HepG2 (cell line): ENCODE measurements around the gene PRIMA1. TPM values are rescaled to one million over a fixed set of nuclear protein-coding genes. Genes with fewer than 3 reads are reported as not detected.
A peak's percentile ranks its signal among the peaks of the same experiment; 100 is the strongest.

ENCODE experiments used
- ATAC-seq: fragments of 200-7000 bp; cut with Tn5 transposase; 3 replicates; pipeline ENCODE4 v1.9.1; 2020; ENCODE audit warnings: mild to moderate bottlenecking, moderate library complexity
- BruUV-seq: library from RNA; stranded (reverse); fragments of 400-500 nt; replicated peaks from 2 replicates; lab custom pipeline; 2021; lab: Mats Ljungman, UMichigan
- CTCF ChIA-PET: fragments of 300-600 bp; formaldehyde crosslinking; extraction: SDS; loops from one replicate; lab custom pipeline; 2021; ENCODE audit warnings: low total read pairs, inconsistent platforms, low intra/inter-chr PET ratio; lab: Yijun Ruan, JAX
- POLR2A ChIA-PET: fragments of 350-600 bp; sonication (Branson Sonifier 250); formaldehyde crosslinking; loops from one replicate; lab custom pipeline; 2020; ENCODE audit warnings: antibody characterized with exemption, inconsistent platforms; lab: Yijun Ruan, JAX
- DNase-seq: peaks from one replicate; pipeline ENCODE4 v3.0.0-alpha.2; 2015; ENCODE audit warnings: low spot score
- FAIRE-seq: peaks from 3 replicates; lab custom pipeline; 2011; peaks lifted over from hg19 to GRCh38; lab: Jason Lieb, UNC
- H2AFZ ChIP-seq: one replicate; pipeline ENCODE4 v1.6.1; 2011; ENCODE audit warnings: low read length, inconsistent platforms
- H3K27ac ChIP-seq: fragments of 300-600 bp; 3 replicates; pipeline ENCODE4 v1.8.0; 2011; ENCODE audit warnings: mixed run types, mild to moderate bottlenecking, mixed read lengths, low read length, inconsistent platforms; ENCODE audit not compliant: insufficient read depth; ENCODE audit errors: extremely low read length
- H3K27me3 ChIP-seq, 2 experiments: fragments of 200-600 bp in 1 of 2; 2 replicates in 1 of 2; 3 replicates in 1 of 2; pipeline versions ENCODE4 v1.6.0 to v1.8.0; 2011; ENCODE audit warnings: low read length in 2 of 2, mild to moderate bottlenecking in 2 of 2, moderate library complexity in 2 of 2, inconsistent platforms in 1 of 2; ENCODE audit not compliant: insufficient read depth in 2 of 2, control insufficient read depth in 1 of 2
- H3K36me3 ChIP-seq, 2 experiments: fragments of 200-600 bp in 1 of 2; replicated peaks in 1 of 2; 2 replicates in 1 of 2; 3 replicates in 1 of 2; pipeline versions ENCODE4 v1.5.1 to v1.8.0; 2011; ENCODE audit warnings: low read length in 2 of 2, inconsistent platforms in 1 of 2; ENCODE audit not compliant: insufficient read depth in 2 of 2, control insufficient read depth in 1 of 2
- H3K4me1 ChIP-seq: 2 replicates; pipeline ENCODE4 v1.5.1; 2012; ENCODE audit warnings: low read length, inconsistent platforms; ENCODE audit not compliant: insufficient read depth
- H3K4me2 ChIP-seq: 2 replicates; pipeline ENCODE4 v1.6.0; 2011; ENCODE audit warnings: low read depth, low read length, inconsistent platforms
- H3K4me3 ChIP-seq, 3 experiments: fragments of 200-600 bp in 1 of 3; sonication (generic), shearing (Covaris generic) in 1 of 3; replicated peaks in 1 of 3; 2 replicates each; pipeline ENCODE4 v1.5.1; 2011 to 2016; ENCODE audit warnings: low read length in 3 of 3, inconsistent platforms in 2 of 3, low read depth in 2 of 3, mild to moderate bottlenecking in 2 of 3, control low read depth in 1 of 3, mixed read lengths in 1 of 3; ENCODE audit not compliant: insufficient read depth in 1 of 3
- H3K79me2 ChIP-seq: one replicate; pipeline ENCODE4 v1.6.1; 2011; ENCODE audit warnings: low read length, inconsistent platforms; ENCODE audit not compliant: insufficient read depth
- H3K9ac ChIP-seq: 2 replicates; pipeline ENCODE4 v1.6.0; 2011; ENCODE audit warnings: mild to moderate bottlenecking, low read depth, low read length, inconsistent platforms; ENCODE audit not compliant: insufficient read depth
- H3K9me3 ChIP-seq: 2 replicates; pipeline ENCODE4 v1.5.1; 2012; ENCODE audit warnings: mild to moderate bottlenecking, low read length
- H4K20me1 ChIP-seq: 2 replicates; pipeline ENCODE4 v1.6.0; 2011; ENCODE audit warnings: inconsistent platforms, mild to moderate bottlenecking, low read length, moderate library complexity; ENCODE audit not compliant: insufficient read depth
- FOXC1 ChIP-seq: sonication (generic); formaldehyde crosslinking; IDR thresholded peaks from 2 replicates; pipeline ENCODE4 v1.8.0; 2022; ENCODE audit warnings: mild to moderate bottlenecking, missing genetic modification reagents, borderline replicate concordance
- IKZF1 ChIP-seq: fragments of 450-650 bp; IDR thresholded peaks from 2 replicates; pipeline ENCODE4 v1.7.1; 2016
- KAT2B ChIP-seq: fragments of 150-350 bp; IDR thresholded peaks from 2 replicates; pipeline ENCODE4 v1.6.1; 2014; ENCODE audit warnings: low read depth, low read length, borderline replicate concordance
- NCOA2 ChIP-seq: sonication (generic); formaldehyde crosslinking; IDR thresholded peaks from 2 replicates; pipeline ENCODE4 v1.8.0; 2022; ENCODE audit warnings: inconsistent platforms
- NFRKB ChIP-seq: fragments of 450-650 bp; IDR thresholded peaks from 2 replicates; pipeline ENCODE4 v1.6.1; 2017
- RELA ChIP-seq: sonication (generic); formaldehyde crosslinking; IDR thresholded peaks from 2 replicates; pipeline ENCODE4 v1.4.0; 2020; ENCODE audit warnings: missing genetic modification reagents
- SP4 ChIP-seq: sonication (generic); formaldehyde crosslinking; IDR thresholded peaks from 2 replicates; pipeline ENCODE4 v1.8.1; 2023; ENCODE audit warnings: mild to moderate bottlenecking, missing genetic modification reagents
- TEAD3 ChIP-seq: optimal IDR thresholded peaks from 2 replicates; pipeline ENCODE3; 2016; ENCODE audit warnings: borderline replicate concordance
- ZNF136 ChIP-seq: sonication (generic); formaldehyde crosslinking; IDR thresholded peaks from 2 replicates; pipeline ENCODE4 v1.8.1; 2022; ENCODE audit warnings: low read depth, mild to moderate bottlenecking, moderate library complexity, missing genetic modification reagents
- ZNF501 ChIP-seq: sonication (generic); formaldehyde crosslinking; IDR thresholded peaks from 2 replicates; pipeline ENCODE4 v1.5.1; 2020; ENCODE audit warnings: mild to moderate bottlenecking, moderate library complexity, missing genetic modification reagents
- ZNF549 ChIP-seq: sonication (generic); formaldehyde crosslinking; IDR thresholded peaks from 2 replicates; pipeline ENCODE4 v1.5.0; 2020; ENCODE audit warnings: missing genetic modification reagents
- ZNF562 ChIP-seq: sonication (generic); formaldehyde crosslinking; IDR thresholded peaks from 2 replicates; pipeline ENCODE4 v1.8.0; 2022; ENCODE audit warnings: missing genetic modification reagents, borderline replicate concordance
- ZSCAN9 ChIP-seq: IDR thresholded peaks from 2 replicates; pipeline ENCODE4 v1.6.1; 2016; ENCODE audit warnings: borderline replicate concordance
- WGBS: methylation state at CpG from one replicate; pipeline ENCODE4 v1.1.6; 2017; ENCODE audit warnings: low lambda C conversion rate; 5-methylcytosine and 5-hydroxymethylcytosine counted together
- in situ Hi-C: cut with HindIII; loops from 2 replicates; pipeline ENCODE4 v1.10.0; 2017; ENCODE audit warnings: low pct_unique_long_range_greater_than_20kb; ENCODE audit not compliant: extremely low pct_ligation_motif_present
- intact Hi-C: fragments of 100-400 bp; cut with micrococcal nuclease; formaldehyde crosslinking; loops from one replicate; pipeline ENCODE4 v1.10.0; 2022; ENCODE audit not compliant: unreplicated experiment
- polyA plus RNA-seq, 8 experiments: library from polyadenylated mRNA; depleted of rRNA in 3 of 8; stranded (reverse) in 7 of 8; unstranded in 1 of 8; fragments of >200 nt; fragmentation: Illumina TruSeq in 4 of 8; extraction: Trizol in 4 of 8; gene quantifications; 2 replicates each; pipeline versions ENCODE4 v1.2.1 to v1.2.3, GENCODE V29; 2011 to 2016; ENCODE audit warnings: low read depth in 4 of 8, missing spikeins in 1 of 8, mixed read lengths in 1 of 8; ENCODE audit not compliant: insufficient read depth in 1 of 8
- total RNA-seq, 5 experiments: library from RNA; depleted of rRNA; stranded (reverse); fragments of >200 nt; fragmentation: Illumina TruSeq; extraction: Trizol; gene quantifications; 2 replicates each; pipeline ENCODE4 v1.2.3, GENCODE V29; 2016; ENCODE audit warnings: low read depth in 1 of 5
- TF ChIP-seq, protein P1 (sequence below): sonication (generic); formaldehyde crosslinking; conservative IDR thresholded peaks from 2 replicates; pipeline ENCODE4 v1.4.0; 2020; ENCODE audit warnings: missing genetic modification reagents
- TF ChIP-seq, protein P2 (sequence below): fragments of 450-650 bp; IDR thresholded peaks from 2 replicates; pipeline ENCODE4 v1.6.1; 2017
- TF ChIP-seq, protein P3 (sequence below): sonication (generic); formaldehyde crosslinking; IDR thresholded peaks from 2 replicates; pipeline ENCODE4 v1.9.0; 2021; ENCODE audit warnings: missing genetic modification reagents, mild to moderate bottlenecking, borderline replicate concordance
- TF ChIP-seq, protein P4 (sequence below): sonication (generic); formaldehyde crosslinking; IDR thresholded peaks from 2 replicates; pipeline ENCODE4 v1.8.1; 2023; ENCODE audit warnings: missing genetic modification reagents, mild to moderate bottlenecking, borderline replicate concordance

The PRIMA1 gene
- total and polyA plus RNA-seq, 2 of the 13 experiments (the other 11 are each of a cell fraction or from before 2014, with no cell fraction given), result 2.4 to 3.2 TPM

DNA sequence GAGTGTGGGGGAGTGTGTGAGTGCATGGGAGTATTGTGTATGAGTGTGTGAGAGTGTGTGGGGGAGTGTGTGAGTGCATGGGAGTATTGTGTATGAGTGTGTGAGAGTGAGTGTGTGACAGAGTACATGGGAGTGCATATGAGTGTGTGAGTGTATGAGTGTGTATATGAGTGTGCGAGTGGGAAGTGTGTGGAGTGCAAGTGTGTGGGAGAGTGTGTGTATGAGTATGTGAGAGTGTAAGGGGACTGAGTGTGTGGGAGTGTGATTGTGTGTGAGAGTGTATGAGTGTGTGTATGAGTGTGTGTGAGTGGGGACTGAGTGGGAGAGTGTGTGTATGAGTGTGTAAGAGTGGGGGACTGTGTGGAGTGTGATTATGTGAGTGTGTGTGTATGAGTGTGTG is 40.7 kb downstream of the PRIMA1 start:
- in situ Hi-C loops (no loop called here), intact Hi-C loops (no loop called here)
- Histone ChIP-seq H3K27me3 (no peaks in the 10 kb centered on the region; a peak in 1 of 5 replicates), H3K9me3 (no peaks in the 10 kb centered on the region), H2AFZ (no peak overlapping the region), H3K9ac (no peak overlapping the region), H4K20me1 (no peaks in the 10 kb centered on the region), H3K4me3 (no peak overlapping the region), H3K4me1 (peaks cover 19% of the 10 kb centered on the region), H3K27ac (no peak overlapping the region), H3K79me2 (no peaks in the 10 kb centered on the region), H3K36me3 (no peaks in the 10 kb centered on the region), H3K4me2 (no peak overlapping the region)
- 96% methylated on average over 1 of the region's 1 CpG for WGBS
- BruUV-seq, result no TSS peak
- ATAC-seq (no peak), DNase-seq (no peak), FAIRE-seq (no peak)
- TF ChIP-seq NFRKB (0 out of 2 replicates have a peak, but pooled peaks have one; percentile 28), RELA (no peak), IKZF1 (0 out of 2 replicates have a peak, but pooled peaks have one; percentile 27)
- TF ChIP-seq, protein P1, sequence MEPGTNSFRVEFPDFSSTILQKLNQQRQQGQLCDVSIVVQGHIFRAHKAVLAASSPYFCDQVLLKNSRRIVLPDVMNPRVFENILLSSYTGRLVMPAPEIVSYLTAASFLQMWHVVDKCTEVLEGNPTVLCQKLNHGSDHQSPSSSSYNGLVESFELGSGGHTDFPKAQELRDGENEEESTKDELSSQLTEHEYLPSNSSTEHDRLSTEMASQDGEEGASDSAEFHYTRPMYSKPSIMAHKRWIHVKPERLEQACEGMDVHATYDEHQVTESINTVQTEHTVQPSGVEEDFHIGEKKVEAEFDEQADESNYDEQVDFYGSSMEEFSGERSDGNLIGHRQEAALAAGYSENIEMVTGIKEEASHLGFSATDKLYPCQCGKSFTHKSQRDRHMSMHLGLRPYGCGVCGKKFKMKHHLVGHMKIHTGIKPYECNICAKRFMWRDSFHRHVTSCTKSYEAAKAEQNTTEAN (CRISPR knock-in tag), result 0 out of 2 replicates have a peak, but pooled peaks have one; percentile 10
- TF ChIP-seq, protein P2, sequence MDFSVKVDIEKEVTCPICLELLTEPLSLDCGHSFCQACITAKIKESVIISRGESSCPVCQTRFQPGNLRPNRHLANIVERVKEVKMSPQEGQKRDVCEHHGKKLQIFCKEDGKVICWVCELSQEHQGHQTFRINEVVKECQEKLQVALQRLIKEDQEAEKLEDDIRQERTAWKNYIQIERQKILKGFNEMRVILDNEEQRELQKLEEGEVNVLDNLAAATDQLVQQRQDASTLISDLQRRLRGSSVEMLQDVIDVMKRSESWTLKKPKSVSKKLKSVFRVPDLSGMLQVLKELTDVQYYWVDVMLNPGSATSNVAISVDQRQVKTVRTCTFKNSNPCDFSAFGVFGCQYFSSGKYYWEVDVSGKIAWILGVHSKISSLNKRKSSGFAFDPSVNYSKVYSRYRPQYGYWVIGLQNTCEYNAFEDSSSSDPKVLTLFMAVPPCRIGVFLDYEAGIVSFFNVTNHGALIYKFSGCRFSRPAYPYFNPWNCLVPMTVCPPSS, result 0 out of 2 replicates have a peak, but pooled peaks have one; percentile 11
- CTCF ChIA-PET, result no interaction called here
- POLR2A ChIA-PET, result no interaction called here

DNA sequence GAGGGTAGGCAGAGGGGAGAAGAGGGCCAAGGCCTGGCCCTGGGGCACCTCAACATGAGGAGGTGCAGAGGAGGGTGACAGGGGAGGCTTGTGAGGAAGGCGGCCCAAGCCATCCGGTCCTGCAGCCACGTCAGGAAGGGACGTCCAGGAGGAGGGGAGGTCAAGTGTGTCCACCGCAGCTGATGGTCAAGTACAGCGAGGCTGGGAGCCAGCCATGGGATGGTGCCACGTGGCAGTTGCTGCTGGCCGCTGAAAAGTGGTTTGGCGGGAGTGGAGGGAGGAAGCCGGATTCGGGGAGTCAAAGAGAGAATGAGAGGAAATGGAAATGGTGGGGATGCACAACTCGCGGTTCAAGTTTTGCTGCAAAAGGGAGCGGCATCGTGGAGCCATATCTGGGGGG is 41.2 kb downstream of the PRIMA1 start:
- H3K79me2 ChIP-seq, result no peaks in the 10 kb centered on the region
- no peak overlapping the region for H3K9ac ChIP-seq
- peaks cover 14% of the 10 kb centered on the region for H3K4me1 ChIP-seq
- intact Hi-C loops, result no loop called here
- POLR2A ChIA-PET, result no interaction called here
- no peak overlapping the region for H2AFZ ChIP-seq
- no peaks in the 10 kb centered on the region; a peak in 1 of 5 replicates for H3K27me3 ChIP-seq
- ATAC-seq (no peak), DNase-seq (no peak), FAIRE-seq (no peak)
- H4K20me1 ChIP-seq, result no peaks in the 10 kb centered on the region
- H3K27ac ChIP-seq, result no peak overlapping the region
- no peak overlapping the region for H3K4me2 ChIP-seq
- CTCF ChIA-PET, result no interaction called here
- 84% methylated on average over 15 of the region's 15 CpGs for WGBS
- no TSS peak for BruUV-seq
- in situ Hi-C loops, result no loop called here
- H3K9me3 ChIP-seq, result no peaks in the 10 kb centered on the region
- no peaks in the 10 kb centered on the region for H3K36me3 ChIP-seq
- H3K4me3 ChIP-seq, result no peak overlapping the region
- TF ChIP-seq KAT2B (no peak), ZNF549 (CRISPR knock-in tag) (no peak), NCOA2 (CRISPR knock-in tag) (no peak), FOXC1 (CRISPR knock-in tag) (no peak), ZNF136 (CRISPR knock-in tag) (no peak), ZSCAN9 (CRISPR knock-in tag) (no peak), TEAD3 (CRISPR knock-in tag) (no peak), ZNF562 (no peak), SP4 (CRISPR knock-in tag) (no peak), ZNF501 (CRISPR knock-in tag) (no peak)
- TF ChIP-seq, protein P3, sequence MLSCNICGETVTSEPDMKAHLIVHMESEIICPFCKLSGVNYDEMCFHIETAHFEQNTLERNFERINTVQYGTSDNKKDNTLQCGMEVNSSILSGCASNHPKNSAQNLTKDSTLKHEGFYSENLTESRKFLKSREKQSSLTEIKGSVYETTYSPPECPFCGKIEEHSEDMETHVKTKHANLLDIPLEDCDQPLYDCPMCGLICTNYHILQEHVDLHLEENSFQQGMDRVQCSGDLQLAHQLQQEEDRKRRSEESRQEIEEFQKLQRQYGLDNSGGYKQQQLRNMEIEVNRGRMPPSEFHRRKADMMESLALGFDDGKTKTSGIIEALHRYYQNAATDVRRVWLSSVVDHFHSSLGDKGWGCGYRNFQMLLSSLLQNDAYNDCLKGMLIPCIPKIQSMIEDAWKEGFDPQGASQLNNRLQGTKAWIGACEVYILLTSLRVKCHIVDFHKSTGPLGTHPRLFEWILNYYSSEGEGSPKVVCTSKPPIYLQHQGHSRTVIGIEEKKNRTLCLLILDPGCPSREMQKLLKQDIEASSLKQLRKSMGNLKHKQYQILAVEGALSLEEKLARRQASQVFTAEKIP, result no peak
- TF ChIP-seq, protein P4, sequence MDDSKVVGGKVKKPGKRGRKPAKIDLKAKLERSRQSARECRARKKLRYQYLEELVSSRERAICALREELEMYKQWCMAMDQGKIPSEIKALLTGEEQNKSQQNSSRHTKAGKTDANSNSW (CRISPR knock-in tag), result no peak
